IMR-90 (cell line): ENCODE results near the gene ESRRG. TPM values are rescaled to one million over a fixed set of nuclear protein-coding genes. Genes with fewer than 3 reads are reported as not detected.

ENCODE experiments used
- ATAC-seq: fragments of 200-7000 bp; cut with Tn5 transposase; 2 replicates; pipeline ENCODE4 v1.9.1; 2020; ENCODE audit warnings: low read depth, mild to moderate bottlenecking, moderate library complexity
- BruUV-seq: library from RNA; stranded (reverse); fragments of 400-500 nt; replicated peaks from 2 replicates; lab custom pipeline; 2021; lab: Mats Ljungman, UMichigan
- CTCF ChIA-PET: fragments of 300-600 bp; formaldehyde crosslinking; extraction: SDS; loops from one replicate; lab custom pipeline; 2021; ENCODE audit warnings: antibody characterized with exemption; lab: Yijun Ruan, JAX
- POLR2A ChIA-PET: fragments of 300-600 bp; sonication (Branson Sonifier 250); formaldehyde crosslinking; loops from one replicate; lab custom pipeline; 2022; ENCODE audit warnings: antibody characterized with exemption; ENCODE audit not compliant: unreplicated experiment; lab: Charles Lee
- DNase-seq: peaks from one replicate; pipeline ENCODE4 v3.0.0; 2013
- H2AFZ ChIP-seq: replicated peaks from 2 replicates; pipeline ENCODE3; 2013; ENCODE audit warnings: low read length, mild to moderate bottlenecking; ENCODE audit not compliant: poor library complexity
- H2AK5ac ChIP-seq: 2 replicates; pipeline ENCODE4 v1.6.1; 2013; ENCODE audit warnings: low read depth, low read length, inconsistent platforms
- H2AK9ac ChIP-seq: replicated peaks from 2 replicates; pipeline ENCODE3; 2013; ENCODE audit warnings: mild to moderate bottlenecking, low read depth, low read length, moderate library complexity; ENCODE audit not compliant: poor library complexity
- H2BK120ac ChIP-seq: 2 replicates; pipeline ENCODE4 v1.6.1; 2013; ENCODE audit warnings: low read depth, low read length, inconsistent platforms
- H2BK15ac ChIP-seq: 3 replicates; pipeline ENCODE4 v1.6.1; 2013; ENCODE audit warnings: low read depth, low read length, inconsistent platforms
- H2BK20ac ChIP-seq: 2 replicates; pipeline ENCODE4 v1.6.1; 2013; ENCODE audit warnings: low read depth, mild to moderate bottlenecking, inconsistent platforms, low read length, moderate library complexity
- H2BK5ac ChIP-seq: 2 replicates; pipeline ENCODE4 v1.6.1; 2013; ENCODE audit warnings: mild to moderate bottlenecking, low read depth, low read length, inconsistent platforms; ENCODE audit not compliant: poor library complexity, severe bottlenecking
- H3K14ac ChIP-seq: replicated peaks from 2 replicates; pipeline ENCODE4 v1.6.1; 2013; ENCODE audit warnings: low read depth, low read length, inconsistent platforms
- H3K18ac ChIP-seq: 2 replicates; pipeline ENCODE4 v1.6.1; 2013; ENCODE audit warnings: low read depth, low read length, control low read depth
- H3K23ac ChIP-seq: 2 replicates; pipeline ENCODE4 v1.6.1; 2013; ENCODE audit warnings: low read depth, low read length, inconsistent platforms
- H3K27ac ChIP-seq: 2 replicates; pipeline ENCODE4 v1.5.1; 2013; ENCODE audit warnings: mild to moderate bottlenecking, control low read depth, low read length; ENCODE audit not compliant: insufficient read depth
- H3K27me3 ChIP-seq: 2 replicates; pipeline ENCODE4 v1.6.1; 2013; ENCODE audit warnings: low read length; ENCODE audit not compliant: control insufficient read depth, insufficient read depth
- H3K36me3 ChIP-seq: 2 replicates; pipeline ENCODE4 v1.6.1; 2013; ENCODE audit warnings: low read length, mixed read lengths; ENCODE audit not compliant: control insufficient read depth, insufficient read depth
- H3K4ac ChIP-seq: 2 replicates; pipeline ENCODE4 v1.6.1; 2013; ENCODE audit warnings: low read depth, low read length, inconsistent platforms
- H3K4me1 ChIP-seq: 2 replicates; pipeline ENCODE4 v1.6.1; 2013; ENCODE audit warnings: low read length, mixed read lengths; ENCODE audit not compliant: control insufficient read depth, insufficient read depth
- H3K4me2 ChIP-seq: 2 replicates; pipeline ENCODE4 v1.6.1; 2013; ENCODE audit warnings: low read depth, mild to moderate bottlenecking, control low read depth, low read length, moderate library complexity
- H3K4me3 ChIP-seq: 2 replicates; pipeline ENCODE4 v1.5.1; 2013; ENCODE audit warnings: low read depth, mild to moderate bottlenecking, control low read depth, low read length, moderate library complexity; ENCODE audit not compliant: insufficient read depth
- H3K56ac ChIP-seq: 2 replicates; pipeline ENCODE4 v1.6.1; 2013; ENCODE audit warnings: low read length, inconsistent platforms; ENCODE audit not compliant: insufficient read depth; ENCODE audit errors: extremely low read depth
- H3K79me1 ChIP-seq, 2 experiments: 2 replicates each; pipeline ENCODE4 v1.6.1; 2013; ENCODE audit warnings: low read length in 2 of 2, inconsistent platforms in 1 of 2, low read depth in 1 of 2
- H3K9ac ChIP-seq: 2 replicates; pipeline ENCODE4 v1.6.1; 2013; ENCODE audit warnings: low read depth, low read length, control low read depth
- H3K9me1 ChIP-seq: 2 replicates; pipeline ENCODE4 v1.6.1; 2013; ENCODE audit warnings: low read length, inconsistent platforms; ENCODE audit not compliant: insufficient read depth
- H3K9me3 ChIP-seq: 2 replicates; pipeline ENCODE4 v1.6.1; 2013; ENCODE audit warnings: low read length; ENCODE audit not compliant: control insufficient read depth, insufficient read depth
- H4K20me1 ChIP-seq: 2 replicates; pipeline ENCODE4 v1.6.1; 2013; ENCODE audit warnings: low read length, inconsistent platforms; ENCODE audit not compliant: insufficient read depth
- H4K5ac ChIP-seq: 2 replicates; pipeline ENCODE4 v1.6.1; 2013; ENCODE audit warnings: mild to moderate bottlenecking, low read depth, low read length, control low read depth
- H4K8ac ChIP-seq, 2 experiments: 2 replicates each; pipeline ENCODE4 v1.6.1; 2013; ENCODE audit warnings: low read depth in 2 of 2, low read length in 2 of 2, control low read depth in 1 of 2, inconsistent platforms in 1 of 2
- H4K91ac ChIP-seq: 2 replicates; pipeline ENCODE4 v1.6.1; 2013; ENCODE audit warnings: low read depth, low read length, inconsistent platforms; ENCODE audit not compliant: insufficient read depth
- CEBPB ChIP-seq: IDR thresholded peaks from 2 replicates; pipeline ENCODE4 v1.6.1; 2012; ENCODE audit warnings: low read depth, low read length, improper control_type of control experiment
- ELK1 ChIP-seq: fragments of 150-350 bp; IDR thresholded peaks from 2 replicates; pipeline ENCODE4 v1.6.1; 2016; ENCODE audit warnings: low read depth, mild to moderate bottlenecking, low read length, moderate library complexity, borderline replicate concordance
- FOS ChIP-seq: fragments of 150-350 bp; IDR thresholded peaks from 2 replicates; pipeline ENCODE4 v1.6.1; 2016; ENCODE audit warnings: low read depth, low read length
- MAFK ChIP-seq: IDR thresholded peaks from 2 replicates; pipeline ENCODE4 v1.6.1; 2012; ENCODE audit warnings: low read depth, low read length, improper control_type of control experiment
- MAZ ChIP-seq: IDR thresholded peaks from 2 replicates; pipeline ENCODE4 v1.6.1; 2012; ENCODE audit warnings: low read depth, mild to moderate bottlenecking, low read length, improper control_type of control experiment, moderate library complexity, borderline replicate concordance
- MXI1 ChIP-seq: IDR thresholded peaks from 2 replicates; pipeline ENCODE4 v1.6.1; 2012; ENCODE audit warnings: low read depth, mild to moderate bottlenecking, low read length, moderate library complexity, borderline replicate concordance
- NFE2L2 ChIP-seq: fragments of 150-350 bp; IDR thresholded peaks from 2 replicates; pipeline ENCODE4 v1.6.1; 2016; ENCODE audit warnings: low read depth, mild to moderate bottlenecking, low read length
- RAD21 ChIP-seq: IDR thresholded peaks from 2 replicates; pipeline ENCODE4 v1.6.1; 2012; ENCODE audit warnings: low read length, improper control_type of control experiment
- RCOR1 ChIP-seq: IDR thresholded peaks from 2 replicates; pipeline ENCODE4 v1.6.1; 2012; ENCODE audit warnings: mild to moderate bottlenecking, low read length, improper control_type of control experiment; ENCODE audit not compliant: insufficient replicate concordance
- RFX5 ChIP-seq: IDR thresholded peaks from 2 replicates; pipeline ENCODE4 v1.8.0; 2012; ENCODE audit warnings: low read depth, mild to moderate bottlenecking, low read length, moderate library complexity
- SMC3 ChIP-seq: fragments of 150-350 bp; IDR thresholded peaks from 2 replicates; pipeline ENCODE4 v1.6.1; 2016; ENCODE audit warnings: low read depth, mild to moderate bottlenecking, antibody characterized with exemption, low read length, moderate library complexity
- USF2 ChIP-seq: fragments of 150-350 bp; IDR thresholded peaks from 2 replicates; pipeline ENCODE4 v1.6.1; 2017; ENCODE audit warnings: mild to moderate bottlenecking, antibody characterized with exemption, low read length, low read depth
- WGBS, 2 experiments: methylation state at CpG; one replicate each; pipeline versions ENCODE4 v1.1.5 to v1.1.7; 2013; ENCODE audit warnings: missing lambda C conversion rate in 2 of 2; ENCODE audit not compliant: insufficient read length in 1 of 2; ENCODE audit errors: extremely low coverage in 2 of 2; 5-methylcytosine and 5-hydroxymethylcytosine counted together
- dilution Hi-C: fragments of 300-500 bp; cut with HindIII; formaldehyde crosslinking; loops from one replicate; pipeline ENCODE4 v1.14.3; 2018; ENCODE audit warnings: low sequenced_read_pairs; ENCODE audit not compliant: unreplicated experiment
- in situ Hi-C: fragments of 300-500 bp; cut with MboI; formaldehyde crosslinking; loops from 3 replicates; pipeline ENCODE4 v1.14.3; 2019; ENCODE audit warnings: low sequenced_read_pairs, inconsistent platforms, mixed read lengths
- intact Hi-C: fragments of 100-400 bp; cut with micrococcal nuclease; formaldehyde crosslinking; loops from 2 replicates; pipeline ENCODE4 v1.10.0; 2022
- polyA plus RNA-seq, 3 experiments: library from polyadenylated mRNA; depleted of rRNA; stranded (reverse); fragments of >200 nt; gene quantifications; 2 replicates each; pipeline ENCODE4 v1.2.3, GENCODE V29; 2012; ENCODE audit warnings: low replicate concordance in 1 of 3
- total RNA-seq: library from RNA; depleted of rRNA; stranded (reverse); fragments of >200 nt; gene quantifications from 2 replicates; pipeline ENCODE4 v1.2.3, GENCODE V29; 2012
- TF ChIP-seq, protein P1 (sequence below): conservative IDR thresholded peaks from 2 replicates; pipeline ENCODE4 v1.5.1; 2012; ENCODE audit warnings: mild to moderate bottlenecking, low read depth, low read length, improper control_type of control experiment

Gene ESRRG
- total and polyA plus RNA-seq, 2 of the 4 experiments (the other 2 are of a cell fraction): 0.17 to 0.54 TPM

- Histone ChIP-seq H3K27me3 (no peaks in the 10 kb centered on the region), H2BK120ac (no peak overlapping the region), H3K27ac (no peak overlapping the region), H3K56ac (no peak overlapping the region), H3K9me1 (no peaks in the 10 kb centered on the region; the same call in 1 of the 2 replicates), H2AK9ac (no peak overlapping the region), H2AFZ (no peak overlapping the region), H3K18ac (no peak overlapping the region), H3K9me3 (no peaks in the 10 kb centered on the region), H4K20me1 (no peaks in the 10 kb centered on the region), H4K5ac (no peak overlapping the region), H3K9ac (no peak overlapping the region), H3K79me1 (no peaks in the 10 kb centered on the region), H3K14ac (no peak overlapping the region), H3K4me1 (no peaks in the 10 kb centered on the region), H2BK5ac (no peak overlapping the region), H3K4me3 (no peak overlapping the region), H2BK20ac (no peak overlapping the region), H2BK15ac (no peak overlapping the region), H3K36me3 (no peaks in the 10 kb centered on the region), H2AK5ac (no peak overlapping the region), H4K8ac (no peak overlapping the region), H3K23ac (no peak overlapping the region), H3K4me2 (no peak overlapping the region), H4K91ac (no peak overlapping the region), H3K4ac (no peak overlapping the region)
- CTCF ChIA-PET: interaction anchor here (1.2 kb wide), 1 partner anchor 146 kb away, joined by 3 read pairs; no protein-coding TSS in a partner anchor
- BruUV-seq: no TSS peak
- dilution Hi-C loops: no loop called here
- TF ChIP-seq MXI1: no peak
- TF ChIP-seq SMC3: no peak
- TF ChIP-seq RCOR1: no peak
- TF ChIP-seq CEBPB: no peak
- TF ChIP-seq NFE2L2: no peak
- TF ChIP-seq ELK1: no peak
- TF ChIP-seq RFX5: no peak
- TF ChIP-seq, protein P1, sequence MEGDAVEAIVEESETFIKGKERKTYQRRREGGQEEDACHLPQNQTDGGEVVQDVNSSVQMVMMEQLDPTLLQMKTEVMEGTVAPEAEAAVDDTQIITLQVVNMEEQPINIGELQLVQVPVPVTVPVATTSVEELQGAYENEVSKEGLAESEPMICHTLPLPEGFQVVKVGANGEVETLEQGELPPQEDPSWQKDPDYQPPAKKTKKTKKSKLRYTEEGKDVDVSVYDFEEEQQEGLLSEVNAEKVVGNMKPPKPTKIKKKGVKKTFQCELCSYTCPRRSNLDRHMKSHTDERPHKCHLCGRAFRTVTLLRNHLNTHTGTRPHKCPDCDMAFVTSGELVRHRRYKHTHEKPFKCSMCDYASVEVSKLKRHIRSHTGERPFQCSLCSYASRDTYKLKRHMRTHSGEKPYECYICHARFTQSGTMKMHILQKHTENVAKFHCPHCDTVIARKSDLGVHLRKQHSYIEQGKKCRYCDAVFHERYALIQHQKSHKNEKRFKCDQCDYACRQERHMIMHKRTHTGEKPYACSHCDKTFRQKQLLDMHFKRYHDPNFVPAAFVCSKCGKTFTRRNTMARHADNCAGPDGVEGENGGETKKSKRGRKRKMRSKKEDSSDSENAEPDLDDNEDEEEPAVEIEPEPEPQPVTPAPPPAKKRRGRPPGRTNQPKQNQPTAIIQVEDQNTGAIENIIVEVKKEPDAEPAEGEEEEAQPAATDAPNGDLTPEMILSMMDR: no peak
- TF ChIP-seq USF2: no peak
- no peak for TF ChIP-seq RAD21
- no peak for TF ChIP-seq MAFK
- no peak for TF ChIP-seq MAZ
- no peak for TF ChIP-seq FOS
- no peak for ATAC-seq
- DNase-seq: no peak
- in situ Hi-C loops: loop anchor here (25.0 kb wide), 2 partner anchors 745 to 895 kb away; no protein-coding TSS in a partner anchor
- POLR2A ChIA-PET: no interaction called here
- intact Hi-C loops: no loop called here
- no CpG with 5 or more reads among the region's 4 CpGs for WGBS, 2 experiments
These were observed 8.9 kb upstream of the ESRRG start for GRCh38 chr1:216732121-216732520.
